HUES48 (cell line): Measurements from ENCODE around the gene AOC2.

Source experiments
- H3K27ac ChIP-seq: one replicate; pipeline ENCODE4 v1.7.0; 2013; ENCODE audit warnings: low read depth, low read length, inconsistent platforms
- H3K27me3 ChIP-seq: 2 replicates; pipeline ENCODE4 v1.6.1; 2013; ENCODE audit warnings: mild to moderate bottlenecking, low read length; ENCODE audit not compliant: control insufficient read depth, insufficient read depth
- H3K36me3 ChIP-seq: 2 replicates; pipeline ENCODE4 v1.6.1; 2013; ENCODE audit warnings: low read length; ENCODE audit not compliant: control insufficient read depth, insufficient read depth
- H3K4me1 ChIP-seq: 2 replicates; pipeline ENCODE4 v1.6.1; 2013; ENCODE audit warnings: mild to moderate bottlenecking, low read length; ENCODE audit not compliant: control insufficient read depth, insufficient read depth
- H3K4me3 ChIP-seq: 2 replicates; pipeline ENCODE4 v1.5.1; 2013; ENCODE audit warnings: mild to moderate bottlenecking, low read depth, low read length
- H3K9ac ChIP-seq: 2 replicates; pipeline ENCODE4 v1.6.1; 2013; ENCODE audit warnings: mild to moderate bottlenecking, low read depth, low read length, moderate library complexity
- H3K9me3 ChIP-seq: 2 replicates; pipeline ENCODE4 v1.6.1; 2013; ENCODE audit warnings: low read length; ENCODE audit not compliant: control insufficient read depth, insufficient read depth

The AOC2 gene

DNA sequence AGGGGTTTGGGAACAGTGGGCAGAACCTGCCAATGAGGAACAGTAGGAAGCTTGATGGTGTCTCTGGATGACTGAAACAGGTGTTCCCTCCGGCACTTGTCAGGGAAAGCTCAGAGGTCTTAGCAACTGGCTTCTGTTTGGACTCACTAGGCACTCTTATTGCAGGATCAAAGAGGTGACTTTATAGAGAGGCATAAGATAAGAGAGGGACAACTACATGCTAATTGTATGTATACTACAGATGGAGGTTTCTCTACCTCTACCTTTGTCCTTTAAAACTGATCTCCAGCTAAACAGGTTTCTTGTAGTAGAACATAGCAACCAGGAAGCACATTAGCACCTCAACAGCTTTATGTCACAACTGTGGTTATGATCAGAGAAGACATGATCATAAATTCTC, 38.1 kb upstream of the AOC2 start:
- no peak overlapping the region for H3K27ac ChIP-seq
- H3K27me3 ChIP-seq, result no peaks in the 10 kb centered on the region
- H3K4me1 ChIP-seq, result no peaks in the 10 kb centered on the region
- H3K36me3 ChIP-seq, result peaks cover 22% of the 10 kb centered on the region
- H3K4me3 ChIP-seq, result no peak overlapping the region
- H3K9me3 ChIP-seq, result no peaks in the 10 kb centered on the region
- no peak overlapping the region for H3K9ac ChIP-seq

DNA sequence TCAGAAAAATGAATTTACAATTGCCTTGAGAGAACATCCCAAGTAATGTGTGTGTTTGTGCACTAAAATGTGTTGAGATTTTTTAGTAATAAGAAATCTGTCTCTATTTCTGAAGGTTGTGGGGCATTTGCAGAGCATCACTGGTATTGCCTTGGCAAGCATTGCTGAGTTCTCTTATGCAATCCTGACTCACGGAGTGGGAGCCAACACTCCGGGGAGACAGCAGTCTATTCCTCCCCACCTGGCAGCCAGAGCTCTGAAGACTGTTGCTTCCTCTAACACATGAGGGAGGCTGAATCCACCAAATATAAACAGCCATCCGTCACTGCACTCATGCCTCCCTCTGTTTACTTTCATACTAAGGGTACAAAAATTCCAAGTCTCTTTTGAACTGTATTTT, 35.1 kb upstream of the AOC2 start:
- no peaks in the 10 kb centered on the region for H3K4me1 ChIP-seq
- H3K27me3 ChIP-seq, result no peaks in the 10 kb centered on the region
- no peak overlapping the region for H3K4me3 ChIP-seq
- no peaks in the 10 kb centered on the region for H3K9me3 ChIP-seq
- peaks cover 37% of the 10 kb centered on the region for H3K36me3 ChIP-seq
- no peak overlapping the region for H3K9ac ChIP-seq
- no peak overlapping the region for H3K27ac ChIP-seq

DNA sequence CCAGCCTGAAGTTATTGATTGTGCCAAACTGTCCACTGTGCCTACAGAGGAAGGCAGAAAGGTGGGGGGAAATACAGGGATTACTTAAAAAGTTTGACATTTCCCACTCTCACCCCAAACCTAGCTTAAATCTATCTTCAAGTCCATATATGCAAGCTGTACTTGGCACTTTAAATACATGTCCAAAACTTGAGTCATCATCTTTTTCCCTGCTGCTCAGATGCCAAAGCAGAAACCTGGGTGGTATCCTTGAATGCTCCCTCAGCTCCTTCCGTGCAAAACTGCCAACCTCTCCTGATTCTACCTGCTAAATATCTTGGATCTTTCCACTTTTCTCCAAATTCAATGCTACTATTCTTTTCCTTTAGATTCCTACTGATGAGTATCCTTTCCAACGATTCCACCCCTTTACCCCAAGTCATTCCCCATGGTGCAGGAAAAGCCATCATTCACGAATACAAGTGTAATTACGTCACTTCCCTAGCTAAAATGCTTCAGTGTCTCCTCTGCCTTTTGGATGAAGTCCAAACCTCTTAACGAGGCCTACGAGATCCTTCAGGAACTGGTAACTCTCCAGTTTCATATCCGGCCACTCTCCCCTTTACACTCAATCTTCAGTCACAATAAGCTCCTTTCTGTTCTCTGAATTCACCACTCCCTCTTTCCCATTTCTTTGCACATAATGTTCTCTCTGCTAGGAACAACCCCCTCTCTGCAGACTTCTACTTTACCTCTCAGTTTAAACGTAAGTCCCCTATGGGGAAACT, 29.6 kb upstream of the AOC2 start:
- no peak overlapping the region for H3K9ac ChIP-seq
- H3K4me3 ChIP-seq, result no peak overlapping the region
- no peaks in the 10 kb centered on the region for H3K4me1 ChIP-seq
- H3K27ac ChIP-seq, result no peak overlapping the region
- no peaks in the 10 kb centered on the region for H3K27me3 ChIP-seq
- H3K9me3 ChIP-seq, result no peaks in the 10 kb centered on the region
- peaks cover 83% of the 10 kb centered on the region for H3K36me3 ChIP-seq

DNA sequence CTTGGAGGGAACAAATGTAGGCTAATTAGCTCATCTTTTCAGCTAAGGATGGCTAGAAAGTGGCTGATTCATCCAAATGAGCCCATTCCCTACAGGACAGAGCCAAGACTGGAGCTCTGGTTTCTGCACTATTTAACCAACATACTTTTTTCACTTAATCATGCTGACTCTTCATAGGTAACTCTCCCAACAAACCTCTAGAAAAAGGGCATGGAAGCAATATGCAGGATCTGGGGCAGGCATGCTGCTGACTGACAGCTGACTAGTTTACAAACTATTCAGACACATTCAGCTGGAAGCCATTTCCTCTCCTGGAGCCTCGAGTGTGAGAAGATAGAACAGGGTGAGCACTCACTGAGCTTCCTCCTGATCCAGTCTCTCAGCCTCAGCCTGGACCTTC, 26.5 kb upstream of the AOC2 start:
- Histone ChIP-seq H3K4me1 (no peaks in the 10 kb centered on the region), H3K9ac (no peak overlapping the region), H3K36me3 (peaks cover 77% of the 10 kb centered on the region), H3K27ac (no peak overlapping the region), H3K9me3 (no peaks in the 10 kb centered on the region), H3K27me3 (no peaks in the 10 kb centered on the region), H3K4me3 (no peak overlapping the region)

DNA sequence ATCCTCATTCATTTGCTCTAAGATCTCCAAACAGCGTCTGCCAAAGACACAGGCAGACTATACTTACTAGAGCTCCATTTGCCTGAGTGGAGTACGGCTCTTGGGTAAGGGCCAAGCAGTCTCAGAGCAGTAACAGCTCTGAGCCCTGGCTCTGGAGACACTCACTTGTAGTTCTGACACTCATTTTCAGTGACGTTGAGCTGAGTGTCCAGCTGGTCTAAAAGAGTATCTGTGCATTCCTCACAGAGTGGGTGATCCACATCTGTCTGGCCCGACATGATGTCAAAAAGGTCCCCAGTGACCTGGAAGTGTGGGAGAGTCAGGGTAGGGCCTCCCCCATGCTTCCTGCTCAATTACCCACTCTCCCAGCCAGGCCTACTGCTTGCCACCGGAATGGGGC, 26.0 kb upstream of the AOC2 start:
- Histone ChIP-seq H3K27ac (no peak overlapping the region), H3K9me3 (no peaks in the 10 kb centered on the region), H3K36me3 (peaks cover 77% of the 10 kb centered on the region), H3K4me1 (no peaks in the 10 kb centered on the region), H3K27me3 (no peaks in the 10 kb centered on the region), H3K4me3 (no peak overlapping the region), H3K9ac (no peak overlapping the region)

DNA sequence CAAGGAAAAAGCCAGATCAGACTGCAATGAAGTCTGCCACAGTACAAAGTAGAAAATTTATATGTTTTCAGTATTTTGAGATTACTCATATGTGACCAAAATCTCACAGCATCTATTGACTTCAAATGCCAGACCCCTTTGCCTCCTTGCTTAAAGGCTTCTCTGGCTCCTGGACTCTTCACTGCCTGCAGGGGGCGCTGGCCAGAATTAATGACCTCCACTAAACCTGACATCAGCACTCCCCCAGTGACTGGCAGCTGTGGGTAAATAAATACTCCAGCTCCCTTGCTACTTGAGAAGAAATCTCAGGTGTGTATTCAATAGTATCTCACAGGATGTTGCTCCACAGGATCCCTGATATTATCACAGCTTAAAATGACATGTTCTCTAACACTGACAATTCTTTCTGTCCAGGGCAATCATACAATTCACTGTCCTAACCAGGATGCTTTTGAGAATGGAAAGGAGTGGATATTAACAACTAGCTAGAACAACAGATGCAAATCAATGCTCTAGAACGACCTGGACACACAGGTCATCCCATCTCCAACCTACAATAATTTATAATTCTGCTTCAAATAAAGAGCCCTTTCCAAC, 24.3 kb upstream of the AOC2 start:
- Histone ChIP-seq H3K27ac (no peak overlapping the region), H3K4me1 (no peaks in the 10 kb centered on the region), H3K4me3 (no peak overlapping the region), H3K36me3 (peaks cover 60% of the 10 kb centered on the region), H3K27me3 (no peaks in the 10 kb centered on the region), H3K9ac (no peak overlapping the region), H3K9me3 (no peaks in the 10 kb centered on the region)

DNA sequence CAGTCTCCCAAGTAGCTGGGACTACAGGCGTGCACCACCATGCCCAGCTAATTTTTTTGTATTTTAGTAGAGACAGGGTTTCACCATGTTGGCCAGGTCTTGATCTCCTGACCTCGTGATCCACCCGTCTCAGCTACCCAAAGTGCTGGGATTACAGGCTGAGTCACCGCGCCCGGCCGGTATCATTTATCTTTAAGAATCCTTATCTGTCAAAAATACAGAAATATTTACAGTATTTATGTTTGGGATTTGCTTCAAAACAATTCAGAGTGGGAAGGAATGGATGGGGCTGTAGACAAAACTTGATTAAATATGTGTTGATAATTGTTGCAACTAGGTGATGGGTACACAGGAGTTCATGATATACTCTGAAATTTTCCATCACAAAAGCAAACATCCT, 23.2 kb upstream of the AOC2 start:
- Histone ChIP-seq H3K36me3 (peaks cover 49% of the 10 kb centered on the region), H3K4me3 (no peak overlapping the region), H3K27ac (no peak overlapping the region), H3K4me1 (no peaks in the 10 kb centered on the region), H3K9me3 (no peaks in the 10 kb centered on the region), H3K27me3 (no peaks in the 10 kb centered on the region), H3K9ac (no peak overlapping the region)

DNA sequence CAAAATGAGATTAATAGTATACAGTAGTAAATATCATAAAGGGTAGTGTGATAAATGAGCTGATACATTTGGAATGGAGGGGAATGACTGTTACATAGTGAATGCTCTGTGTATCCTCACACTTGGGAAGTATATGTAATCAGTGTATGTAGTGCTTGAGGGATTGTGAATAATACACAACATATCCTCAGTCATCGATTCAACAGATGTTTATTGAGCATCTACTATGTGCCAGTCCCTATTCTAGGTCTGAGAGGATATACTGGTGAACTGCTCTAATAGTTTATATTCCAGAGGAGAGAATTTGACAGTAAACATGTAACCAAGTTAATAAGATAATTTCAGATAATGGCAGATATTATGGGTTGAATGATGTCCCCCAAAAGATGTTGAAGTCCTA, 16.9 kb upstream of the AOC2 start:
- H3K9me3 ChIP-seq, result no peaks in the 10 kb centered on the region
- H3K4me3 ChIP-seq, result no peak overlapping the region
- no peak overlapping the region for H3K9ac ChIP-seq
- no peak overlapping the region for H3K27ac ChIP-seq
- H3K4me1 ChIP-seq, result peaks cover 3% of the 10 kb centered on the region; the same call in 1 of the 2 replicates
- H3K36me3 ChIP-seq, result no peaks in the 10 kb centered on the region
- H3K27me3 ChIP-seq, result 0 out of 2 replicates have a peak, but pooled peaks cover 9% of the 10 kb centered on the region

DNA sequence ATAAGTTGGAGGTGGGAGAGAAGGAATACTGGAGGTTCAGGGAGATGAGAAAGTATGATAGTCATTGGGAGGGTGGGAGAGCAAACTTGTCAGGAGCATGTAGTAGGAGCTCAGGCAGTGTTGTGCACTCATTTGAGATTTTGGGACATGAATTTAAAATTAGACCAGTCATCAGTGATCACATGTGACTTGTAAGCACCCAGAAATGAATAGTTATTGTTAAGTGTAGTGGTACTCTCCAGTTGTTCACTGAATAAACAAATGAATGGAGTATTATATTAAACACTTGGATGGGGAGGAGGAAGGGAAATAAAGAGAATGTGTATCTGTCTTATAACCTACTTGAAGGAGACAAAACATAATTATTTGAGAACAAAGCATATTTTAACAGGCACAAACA, 13.4 kb upstream of the AOC2 start:
- Histone ChIP-seq H3K4me1 (peaks cover 7% of the 10 kb centered on the region; the same call in 1 of the 2 replicates), H3K27ac (no peak overlapping the region), H3K4me3 (no peak overlapping the region), H3K27me3 (0 out of 2 replicates have a peak, but pooled peaks cover 9% of the 10 kb centered on the region), H3K36me3 (peaks cover 16% of the 10 kb centered on the region), H3K9me3 (no peaks in the 10 kb centered on the region), H3K9ac (no peak overlapping the region)

DNA sequence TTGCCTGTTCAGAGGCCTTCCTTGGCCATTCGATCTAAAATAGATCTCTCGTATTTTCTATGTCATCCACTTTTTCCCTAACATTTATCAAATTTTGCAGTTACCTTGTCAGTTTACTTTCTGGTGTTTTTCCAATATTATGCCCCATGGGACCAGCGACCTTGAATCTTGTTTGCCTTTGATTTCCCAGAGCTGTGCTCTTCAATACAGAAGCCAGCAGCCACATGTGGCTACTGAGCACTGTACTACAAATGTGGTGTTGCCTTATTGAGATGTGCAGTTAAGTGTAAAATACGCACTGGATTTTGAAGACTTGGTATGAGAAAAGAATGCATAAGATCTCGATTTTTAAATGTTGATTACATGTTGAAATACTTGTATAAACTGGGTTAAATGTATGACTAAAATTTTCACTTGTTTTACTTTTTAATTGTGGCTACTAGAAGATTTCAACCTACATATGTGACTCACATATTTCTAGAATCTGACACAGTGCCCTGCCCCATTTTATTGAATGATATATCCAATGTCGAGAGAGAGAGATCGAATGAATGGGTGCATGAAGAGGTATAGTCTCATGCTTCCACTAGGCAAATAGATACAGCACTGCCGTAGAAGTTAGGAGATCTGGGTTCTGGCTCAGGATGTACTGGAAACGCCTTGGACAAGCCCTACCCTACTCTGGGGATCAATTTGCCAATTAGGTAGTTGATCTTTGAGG, 12.0 kb upstream of the AOC2 start:
- H3K27me3 ChIP-seq, result 0 out of 2 replicates have a peak, but pooled peaks cover 7% of the 10 kb centered on the region
- peaks cover 25% of the 10 kb centered on the region for H3K36me3 ChIP-seq
- H3K9ac ChIP-seq, result peak overlapping the region; percentile 99
- peaks cover 7% of the 10 kb centered on the region; the same call in 1 of the 2 replicates for H3K4me1 ChIP-seq
- peak overlapping the region; percentile 96 for H3K27ac ChIP-seq
- no peaks in the 10 kb centered on the region for H3K9me3 ChIP-seq
- peak overlapping the region; percentile 92 for H3K4me3 ChIP-seq
